Muscle of arm (tissue), 12 donors: ENCODE results near the gene UNC5C. TPM values are rescaled to one million over a fixed set of nuclear protein-coding genes. Genes with fewer than 3 reads are reported as not detected.

Experiments
- DNase-seq: peaks from one replicate; pipeline ENCODE4 v3.0.0-alpha.2; 2013
- polyA plus RNA-seq, 12 donors: library from polyadenylated mRNA; unstranded; fragments of 120-200 nt; gene quantifications; one replicate each; pipeline ENCODE4 v1.2.1, GENCODE V29; 2013; ENCODE audit not compliant: insufficient read length in 12 of 12

UNC5C gene
- polyA plus RNA-seq, 12 donors, result 0.53 to 1.4 (median 0.84) TPM; not detected in 1

- no peak for DNase-seq
Measured at GRCh38 chr4:95522682-95523530, 25.9 kb downstream of the UNC5C start.

GRCh38 chr4:95517576-95518345 is 31.0 kb downstream of the UNC5C start:
- DNase-seq, result no peak

GRCh38 chr4:95516528-95517017 is 32.2 kb downstream of the UNC5C start:
- DNase-seq, result no peak

- peak; percentile 57 for DNase-seq
Measured at GRCh38 chr4:95515589-95515988, 33.2 kb downstream of the UNC5C start.

- DNase-seq, result no peak
Measured at GRCh38 chr4:95513022-95513421, 35.8 kb downstream of the UNC5C start.

GRCh38 chr4:95511477-95511876 is 37.3 kb downstream of the UNC5C start:
- DNase-seq, result no peak

GRCh38 chr4:95510877-95511276 is 37.9 kb downstream of the UNC5C start:
- no peak for DNase-seq

GRCh38 chr4:95510145-95510544 is 38.6 kb downstream of the UNC5C start:
- no peak for DNase-seq

GRCh38 chr4:95508421-95508820 is 40.4 kb downstream of the UNC5C start:
- DNase-seq, result no peak

GRCh38 chr4:95507561-95507960 is 41.2 kb downstream of the UNC5C start:
- no peak for DNase-seq

GRCh38 chr4:95507147-95507546 is 41.6 kb downstream of the UNC5C start:
- DNase-seq, result no peak

- no peak for DNase-seq
Measured at GRCh38 chr4:95506264-95506663, 42.5 kb downstream of the UNC5C start.

GRCh38 chr4:95505799-95506198 is 43.0 kb downstream of the UNC5C start:
- DNase-seq, result no peak

GRCh38 chr4:95505151-95505550 is 43.6 kb downstream of the UNC5C start:
- DNase-seq, result no peak

GRCh38 chr4:95504501-95504900 is 44.3 kb downstream of the UNC5C start:
- no peak for DNase-seq

- no peak for DNase-seq
Measured at GRCh38 chr4:95500361-95500760, 48.4 kb downstream of the UNC5C start.

- DNase-seq, result no peak
Measured at GRCh38 chr4:95499291-95499696, 49.5 kb downstream of the UNC5C start.

GRCh38 chr4:95494186-95494585 is 54.6 kb downstream of the UNC5C start:
- no peak for DNase-seq

GRCh38 chr4:95478679-95479078 is 70.1 kb downstream of the UNC5C start:
- no peak for DNase-seq

- DNase-seq, result no peak
Measured at GRCh38 chr4:95476121-95476520, 72.7 kb downstream of the UNC5C start.

GRCh38 chr4:95472534-95472933 is 76.2 kb downstream of the UNC5C start:
- DNase-seq, result no peak

- DNase-seq, result no peak
Measured at GRCh38 chr4:95470622-95471021, 78.2 kb downstream of the UNC5C start.

GRCh38 chr4:95469617-95470016 is 79.2 kb downstream of the UNC5C start:
- DNase-seq, result no peak
